WTC11 (cell line): ENCODE data around the gene SHTN1. TPM values are rescaled to one million over a fixed set of nuclear protein-coding genes. Genes with fewer than 3 reads are reported as not detected.

Source experiments
- ATAC-seq: fragments of 200-7000 bp; cut with Tn5 transposase; 2 replicates; pipeline ENCODE4 v1.10.0; 2021; ENCODE audit warnings: mild to moderate bottlenecking, moderate library complexity
- CTCF ChIA-PET: fragments of 300-600 bp; sonication (Branson Sonifier 250); formaldehyde crosslinking; loops from one replicate; lab custom pipeline; 2021; ENCODE audit warnings: antibody characterized with exemption; lab: Charles Lee
- POLR2A ChIA-PET: fragments of 350-600 bp; sonication (Branson Sonifier 250); formaldehyde crosslinking; loops from one replicate; lab custom pipeline; 2021; ENCODE audit warnings: antibody characterized with exemption; lab: Charles Lee
- DNase-seq: peaks from one replicate; pipeline ENCODE4 v3.0.0; 2021; ENCODE audit warnings: low spot score
- H3K27ac Mint-ChIP-seq: 2 replicates; pipeline ENCODE4 v1.8.0; 2021; ENCODE audit warnings: mixed read lengths
- H3K27me3 Mint-ChIP-seq: 2 replicates; pipeline ENCODE4 v1.8.0; 2021; ENCODE audit warnings: low read depth, mild to moderate bottlenecking, moderate library complexity, mixed read lengths
- H3K36me3 Mint-ChIP-seq: 2 replicates; pipeline ENCODE4 v1.8.0; 2021; ENCODE audit warnings: mixed read lengths
- H3K4me1 Mint-ChIP-seq: 2 replicates; pipeline ENCODE4 v1.8.0; 2022; ENCODE audit warnings: mixed read lengths
- H3K4me3 Mint-ChIP-seq: 2 replicates; pipeline ENCODE4 v1.8.0; 2021; ENCODE audit warnings: mild to moderate bottlenecking, moderate library complexity, mixed read lengths
- H3K9me3 Mint-ChIP-seq: 2 replicates; pipeline ENCODE4 v1.8.0; 2021; ENCODE audit warnings: mixed read lengths
- ATF1 ChIP-seq: sonication (generic); formaldehyde crosslinking; IDR thresholded peaks from 2 replicates; pipeline ENCODE4 v1.8.1; 2023; ENCODE audit warnings: mild to moderate bottlenecking, moderate library complexity, missing genetic modification reagents
- ATF2 ChIP-seq: sonication (generic); formaldehyde crosslinking; IDR thresholded peaks from 2 replicates; pipeline ENCODE4 v1.8.1; 2022; ENCODE audit warnings: low read depth, missing genetic modification reagents, borderline replicate concordance
- ATF3 ChIP-seq: sonication (generic); formaldehyde crosslinking; conservative IDR thresholded peaks from 2 replicates; pipeline ENCODE4 v1.8.1; 2022; ENCODE audit warnings: mild to moderate bottlenecking, missing genetic modification reagents
- ATF6 ChIP-seq: sonication (generic); formaldehyde crosslinking; IDR thresholded peaks from 2 replicates; pipeline ENCODE4 v1.8.1; 2023; ENCODE audit warnings: mild to moderate bottlenecking, missing genetic modification reagents
- CREM ChIP-seq: sonication (generic); formaldehyde crosslinking; IDR thresholded peaks from 2 replicates; pipeline ENCODE4 v1.8.1; 2022; ENCODE audit warnings: mild to moderate bottlenecking, missing genetic modification reagents, moderate library complexity
- EMX1 ChIP-seq: fragments of 250-450 bp; sonication (Bioruptor Pico); IDR thresholded peaks from 2 replicates; pipeline ENCODE4 v1.8.0; 2021; ENCODE audit warnings: mild to moderate bottlenecking
- ESRRA ChIP-seq: sonication (generic); formaldehyde crosslinking; IDR thresholded peaks from 2 replicates; pipeline ENCODE4 v1.8.1; 2022; ENCODE audit warnings: mild to moderate bottlenecking, missing genetic modification reagents, borderline replicate concordance
- GTF2I ChIP-seq: fragments of 250-450 bp; sonication (Bioruptor Pico); conservative IDR thresholded peaks from 2 replicates; pipeline ENCODE4 v1.4.0; 2021; ENCODE audit warnings: mild to moderate bottlenecking
- JAZF1 ChIP-seq: fragments of 250-450 bp; sonication (Bioruptor Pico); IDR thresholded peaks from 2 replicates; pipeline ENCODE4 v1.9.0; 2021; ENCODE audit warnings: moderate library complexity, mild to moderate bottlenecking, inconsistent platforms
- MXD4 ChIP-seq: fragments of 250-450 bp; sonication (Bioruptor Pico); IDR thresholded peaks from 2 replicates; pipeline ENCODE4 v1.8.0; 2021; ENCODE audit warnings: mild to moderate bottlenecking, moderate library complexity, borderline replicate concordance
- NFE2L1 ChIP-seq: sonication (generic); formaldehyde crosslinking; IDR thresholded peaks from 2 replicates; pipeline ENCODE4 v1.8.1; 2023; ENCODE audit warnings: missing genetic modification reagents
- NR2C2 ChIP-seq: sonication (generic); formaldehyde crosslinking; IDR thresholded peaks from 2 replicates; pipeline ENCODE4 v1.8.0; 2022; ENCODE audit warnings: mild to moderate bottlenecking, missing genetic modification reagents
- NR3C1 ChIP-seq: sonication (generic); formaldehyde crosslinking; conservative IDR thresholded peaks from 2 replicates; pipeline ENCODE4 v1.8.1; 2023; ENCODE audit warnings: low read depth, mild to moderate bottlenecking, missing genetic modification reagents
- OVOL2 ChIP-seq: fragments of 250-450 bp; sonication (Bioruptor Pico); IDR thresholded peaks from 2 replicates; pipeline ENCODE4 v1.9.0; 2021; ENCODE audit warnings: mild to moderate bottlenecking, borderline replicate concordance
- PRRX2 ChIP-seq: fragments of 250-450 bp; sonication (Bioruptor Pico); IDR thresholded peaks from 2 replicates; pipeline ENCODE4 v1.8.0; 2021; ENCODE audit warnings: mild to moderate bottlenecking
- RORB ChIP-seq: fragments of 250-450 bp; sonication (Bioruptor Pico); IDR thresholded peaks from 2 replicates; pipeline ENCODE4 v1.9.0; 2021; ENCODE audit warnings: mild to moderate bottlenecking
- SMAD4 ChIP-seq: sonication (generic); formaldehyde crosslinking; IDR thresholded peaks from 2 replicates; pipeline ENCODE4 v1.8.0; 2022; ENCODE audit warnings: mild to moderate bottlenecking, missing genetic modification reagents
- SP1 ChIP-seq: sonication (generic); formaldehyde crosslinking; conservative IDR thresholded peaks from 2 replicates; pipeline ENCODE4 v1.8.1; 2022; ENCODE audit warnings: missing genetic modification reagents
- TEAD1 ChIP-seq: sonication (generic); formaldehyde crosslinking; IDR thresholded peaks from 2 replicates; pipeline ENCODE4 v1.8.0; 2022; ENCODE audit warnings: mild to moderate bottlenecking, missing genetic modification reagents
- TP53 ChIP-seq: sonication (generic); formaldehyde crosslinking; IDR thresholded peaks from 2 replicates; pipeline ENCODE4 v1.8.1; 2023; ENCODE audit warnings: mild to moderate bottlenecking, missing genetic modification reagents
- USF2 ChIP-seq: sonication (generic); formaldehyde crosslinking; IDR thresholded peaks from 2 replicates; pipeline ENCODE4 v1.8.1; 2023; ENCODE audit warnings: mild to moderate bottlenecking, missing genetic modification reagents, moderate library complexity
- ZBTB43 ChIP-seq: sonication (generic); formaldehyde crosslinking; IDR thresholded peaks from 2 replicates; pipeline ENCODE4 v1.8.1; 2023; ENCODE audit warnings: mild to moderate bottlenecking, missing genetic modification reagents
- ZNF317 ChIP-seq: sonication (generic); formaldehyde crosslinking; IDR thresholded peaks from 2 replicates; pipeline ENCODE4 v1.8.1; 2023; ENCODE audit warnings: low read depth, mild to moderate bottlenecking, moderate library complexity, missing genetic modification reagents, borderline replicate concordance
- ZNF396 ChIP-seq: fragments of 250-450 bp; sonication (Bioruptor Pico); IDR thresholded peaks from 2 replicates; pipeline ENCODE4 v1.8.0; 2021; ENCODE audit warnings: mild to moderate bottlenecking, moderate library complexity, borderline replicate concordance
- ZNF416 ChIP-seq: fragments of 250-450 bp; sonication (Bioruptor Pico); IDR thresholded peaks from 2 replicates; pipeline ENCODE4 v1.9.0; 2021; ENCODE audit warnings: mild to moderate bottlenecking, inconsistent platforms
- ZNF423 ChIP-seq: fragments of 250-450 bp; sonication (Bioruptor Pico); IDR thresholded peaks from 2 replicates; pipeline ENCODE4 v2.1.2; 2022; ENCODE audit warnings: mild to moderate bottlenecking, moderate library complexity
- ZNF512 ChIP-seq: sonication (generic); formaldehyde crosslinking; IDR thresholded peaks from 2 replicates; pipeline ENCODE4 v1.8.1; 2022; ENCODE audit warnings: missing genetic modification reagents, borderline replicate concordance
- total RNA-seq: library from RNA; stranded (reverse); gene quantifications from 3 replicates; pipeline ENCODE4 v1.2.3, GENCODE V29; 2021

The SHTN1 gene
- total RNA-seq, 1 experiment from 2014 or later, result 11.0 TPM

GRCh38 chr10:116910910-116911309, 94.1 kb downstream of the SHTN1 start:
- Mint-ChIP-seq H3K27ac (no peak overlapping the region), H3K4me3 (no peak overlapping the region), H3K4me1 (no peaks in the 10 kb centered on the region), H3K9me3 (no peaks in the 10 kb centered on the region), H3K27me3 (no peaks in the 10 kb centered on the region), H3K36me3 (no peaks in the 10 kb centered on the region)
- ChIA-PET POLR2A (no interaction called here), CTCF (interaction anchor here (1.4 kb wide), 1 partner anchor 264 kb away, joined by 3 read pairs; no protein-coding TSS in a partner anchor)
- DNase-seq, result no peak
- no peak for ATAC-seq
- TF ChIP-seq ZNF317 (CRISPR knock-in tag), result no peak
- TF ChIP-seq TEAD1 (CRISPR knock-in tag), result no peak
- no peak for TF ChIP-seq ATF3 (CRISPR knock-in tag)
- TF ChIP-seq ZNF396 (CRISPR knock-in tag), result no peak
- TF ChIP-seq ESRRA (CRISPR knock-in tag), result no peak
- TF ChIP-seq ATF6, result no peak
- no peak for TF ChIP-seq EMX1 (CRISPR knock-in tag)
- TF ChIP-seq ATF2 (CRISPR knock-in tag), result no peak
- TF ChIP-seq ZNF423, result no peak
- TF ChIP-seq ZNF512 (CRISPR knock-in tag), result no peak
- no peak for TF ChIP-seq SMAD4 (CRISPR knock-in tag)
- no peak for TF ChIP-seq RORB (CRISPR knock-in tag)
- TF ChIP-seq JAZF1 (CRISPR knock-in tag), result no peak
- no peak for TF ChIP-seq NFE2L1 (CRISPR knock-in tag)
- no peak for TF ChIP-seq OVOL2 (CRISPR knock-in tag)
- TF ChIP-seq MXD4 (CRISPR knock-in tag), result no peak
- TF ChIP-seq CREM, result no peak
- TF ChIP-seq ATF1, result no peak
- no peak for TF ChIP-seq ZNF416 (CRISPR knock-in tag)
- TF ChIP-seq PRRX2, result no peak

- POLR2A ChIA-PET, result no interaction called here
- Mint-ChIP-seq H3K9me3 (no peaks in the 10 kb centered on the region), H3K36me3 (no peaks in the 10 kb centered on the region), H3K4me3 (no peak overlapping the region), H3K27me3 (no peaks in the 10 kb centered on the region), H3K4me1 (peaks cover 1% of the 10 kb centered on the region), H3K27ac (no peak overlapping the region)
- DNase-seq (no peak), ATAC-seq (no peak)
- TF ChIP-seq GTF2I (CRISPR knock-in tag) (no peak), ZNF396 (CRISPR knock-in tag) (no peak), USF2 (CRISPR knock-in tag) (no peak), SP1 (CRISPR knock-in tag) (no peak), TP53 (CRISPR knock-in tag) (no peak), NR2C2 (no peak), NR3C1 (CRISPR knock-in tag) (no peak), ZBTB43 (CRISPR knock-in tag) (no peak)
- CTCF ChIA-PET, result no interaction called here
Observed at GRCh38 chr10:116909307-116909706, 95.7 kb downstream of the SHTN1 start.
